ENCODE measurements around the gene TSTD2.

TSTD2 gene

DNA sequence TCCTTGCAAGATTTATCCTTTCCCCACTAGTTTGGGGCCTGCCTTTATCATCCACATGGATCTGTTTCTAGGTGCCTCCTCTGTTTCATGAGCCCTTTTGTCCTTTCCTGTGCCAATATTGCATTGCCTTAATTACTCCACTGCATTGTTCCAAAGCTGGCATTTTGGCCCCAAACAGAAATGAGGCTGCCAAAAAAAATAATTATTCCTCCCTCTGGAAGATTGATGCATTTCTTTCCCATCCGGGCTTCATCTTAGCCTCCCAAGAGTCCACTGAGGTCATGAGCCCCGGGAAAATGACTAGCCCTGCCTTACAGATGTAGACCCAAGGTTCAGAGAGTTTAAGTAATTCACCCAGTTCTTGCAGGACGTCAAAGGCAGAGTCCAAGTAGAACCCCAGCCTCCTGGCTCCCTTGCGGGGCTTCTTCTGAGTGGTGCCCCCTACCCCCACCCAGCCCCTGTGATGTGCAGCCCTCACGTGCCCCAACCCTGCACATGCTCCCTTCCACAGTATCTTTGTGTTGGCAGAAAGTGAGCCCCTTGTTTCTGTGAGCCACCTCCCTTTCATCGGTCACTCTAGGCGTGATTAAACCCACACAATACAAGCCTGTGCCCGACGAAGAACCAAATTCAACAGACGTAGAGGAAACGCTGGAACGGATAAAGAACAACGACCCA, 69.6 kb downstream of the TSTD2 start:
- DNase-seq, result no peak

DNA sequence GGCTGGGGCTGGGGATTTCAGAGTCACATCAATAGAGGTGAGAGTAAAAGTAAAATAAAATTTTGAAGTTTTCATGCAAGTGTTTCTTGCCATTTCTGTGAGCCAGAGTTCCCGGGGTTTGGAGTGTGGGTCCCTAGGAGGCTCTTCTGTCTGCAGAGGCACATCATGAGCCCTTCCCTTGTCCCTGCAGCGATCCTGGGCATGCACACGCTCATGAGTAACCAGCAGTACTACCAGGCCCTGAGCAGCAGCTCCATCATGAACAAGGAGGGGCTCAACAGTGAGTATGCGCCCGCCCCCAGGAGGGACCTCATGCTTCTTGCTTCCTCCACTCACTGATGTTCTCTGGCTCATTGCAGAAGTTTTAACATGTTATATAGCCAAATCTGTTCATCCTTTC, 70.6 kb downstream of the TSTD2 start:
- DNase-seq, result no peak

DNA sequence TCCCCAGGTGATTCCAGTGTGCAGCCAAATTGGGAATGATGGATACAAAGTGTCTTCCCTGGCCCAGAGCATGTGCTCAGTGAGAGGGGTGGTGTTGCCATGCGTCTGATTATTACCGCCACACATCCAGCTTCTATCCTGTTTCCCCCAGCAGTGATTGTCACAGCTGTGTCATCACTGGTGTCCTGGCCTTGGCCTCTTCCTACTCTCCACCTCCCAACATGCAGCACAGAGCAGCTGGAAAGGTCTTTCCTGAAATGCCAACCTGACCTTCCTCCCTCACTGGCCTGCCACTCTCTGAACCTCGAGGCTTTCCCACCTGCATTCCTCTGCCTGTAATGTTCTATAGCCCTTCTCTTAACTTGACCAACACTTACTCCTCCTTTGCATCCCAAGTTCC, 71.7 kb downstream of the TSTD2 start:
- no peak for DNase-seq

DNA sequence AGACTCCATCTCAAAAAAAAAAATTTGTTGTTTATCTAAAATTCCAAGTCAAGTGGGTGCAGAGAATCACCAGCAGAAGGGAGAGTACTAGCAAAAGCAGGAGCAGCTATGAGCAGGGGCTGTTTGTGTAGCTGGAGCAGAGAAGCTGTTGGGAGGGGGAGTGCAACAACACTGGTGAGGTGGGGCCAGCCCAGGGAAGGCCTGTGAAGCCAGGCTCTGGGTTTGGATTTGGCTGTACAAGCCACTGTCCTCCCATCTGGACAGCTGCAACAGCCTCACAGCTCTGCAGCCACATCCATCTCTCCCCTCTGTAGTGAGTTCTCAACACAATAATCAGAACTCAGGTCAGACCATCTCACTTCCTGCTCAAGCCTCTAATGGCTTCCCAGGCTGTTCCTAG, 72.3 kb downstream of the TSTD2 start:
- no peak for DNase-seq

DNA sequence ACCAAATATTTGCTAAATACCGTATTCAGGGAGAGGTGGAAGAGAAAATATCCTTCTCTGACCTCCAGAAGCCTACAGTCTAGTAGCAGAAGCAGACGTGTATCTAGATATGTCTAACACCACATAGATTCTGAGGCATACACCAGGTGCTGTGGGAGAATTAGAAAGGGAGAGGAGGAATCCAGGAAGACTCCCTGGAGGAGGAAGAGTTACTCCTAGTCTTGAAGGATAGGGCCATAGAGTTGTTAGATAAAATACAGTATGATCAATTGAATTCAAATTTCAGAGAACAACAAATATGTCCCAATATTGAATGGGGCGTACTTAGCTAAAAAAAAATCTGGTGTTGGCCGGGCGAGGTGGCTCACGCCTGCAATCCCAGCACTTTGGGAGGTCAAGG, 73.0 kb downstream of the TSTD2 start:
- no peak for DNase-seq

DNA sequence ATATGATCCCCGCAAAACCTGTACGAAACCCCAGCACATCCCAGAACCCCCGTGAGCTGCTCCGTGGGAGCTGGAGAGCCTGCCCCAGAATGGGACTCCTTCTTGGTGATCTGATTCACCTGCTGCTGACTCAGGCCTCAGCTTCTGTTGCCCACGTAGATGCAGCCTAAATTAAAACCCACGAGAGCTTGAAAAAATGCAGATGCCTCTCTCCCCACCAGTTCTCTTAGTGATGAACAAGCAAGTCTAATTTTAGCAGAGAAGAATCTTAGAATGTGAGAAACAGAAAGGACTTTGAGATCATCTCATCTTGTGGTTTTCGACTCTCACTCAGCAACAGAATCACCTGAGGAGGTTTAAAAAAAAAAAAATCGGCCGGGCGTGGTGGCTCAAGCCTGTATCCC, 74.1 kb downstream of the TSTD2 start:
- no peak for DNase-seq

DNA sequence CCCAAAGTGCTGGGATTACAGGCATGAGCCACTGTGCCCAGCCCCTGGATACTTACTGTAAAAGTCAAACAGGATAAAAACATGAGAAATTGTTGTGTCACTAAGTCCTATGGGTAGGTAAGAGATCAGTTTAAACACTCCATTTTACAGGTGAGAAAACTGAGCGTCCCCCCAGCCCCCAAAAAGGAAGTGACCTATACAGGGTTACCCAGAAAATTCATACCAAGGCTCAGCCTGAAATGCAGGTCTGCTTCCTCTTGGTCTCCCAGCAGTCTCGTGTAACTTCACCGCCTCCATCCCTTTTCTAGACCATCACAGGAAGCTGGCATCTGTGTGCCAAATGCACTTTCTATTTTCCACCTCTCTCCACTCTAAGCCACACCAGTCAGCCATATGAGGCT, 74.5 kb downstream of the TSTD2 start:
- DNase-seq, result no peak

DNA sequence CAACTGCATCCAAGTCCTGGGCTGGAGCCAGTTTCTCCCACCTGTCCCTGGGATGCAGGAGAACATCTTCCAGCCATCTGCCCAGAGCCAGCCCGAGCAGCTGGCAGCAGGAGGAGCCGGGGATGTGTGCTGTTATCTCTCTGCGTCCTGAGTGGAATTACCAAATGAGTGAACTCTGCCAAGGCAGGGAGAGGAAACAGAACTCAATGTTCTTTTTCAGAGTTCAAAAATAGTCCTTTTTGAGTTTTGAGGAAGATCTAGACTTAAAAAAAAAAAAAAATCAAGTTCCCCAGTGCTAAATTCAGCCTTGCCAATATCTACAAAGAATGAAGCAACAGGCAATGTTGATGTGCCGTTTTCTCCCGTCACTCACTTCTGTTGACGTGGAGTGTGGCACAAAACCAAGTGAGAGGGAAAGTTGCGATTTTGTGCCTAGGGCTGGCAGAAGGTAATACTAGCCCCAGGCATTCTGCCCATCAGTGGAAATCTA, 75.5 kb downstream of the TSTD2 start:
- no peak for DNase-seq

DNA sequence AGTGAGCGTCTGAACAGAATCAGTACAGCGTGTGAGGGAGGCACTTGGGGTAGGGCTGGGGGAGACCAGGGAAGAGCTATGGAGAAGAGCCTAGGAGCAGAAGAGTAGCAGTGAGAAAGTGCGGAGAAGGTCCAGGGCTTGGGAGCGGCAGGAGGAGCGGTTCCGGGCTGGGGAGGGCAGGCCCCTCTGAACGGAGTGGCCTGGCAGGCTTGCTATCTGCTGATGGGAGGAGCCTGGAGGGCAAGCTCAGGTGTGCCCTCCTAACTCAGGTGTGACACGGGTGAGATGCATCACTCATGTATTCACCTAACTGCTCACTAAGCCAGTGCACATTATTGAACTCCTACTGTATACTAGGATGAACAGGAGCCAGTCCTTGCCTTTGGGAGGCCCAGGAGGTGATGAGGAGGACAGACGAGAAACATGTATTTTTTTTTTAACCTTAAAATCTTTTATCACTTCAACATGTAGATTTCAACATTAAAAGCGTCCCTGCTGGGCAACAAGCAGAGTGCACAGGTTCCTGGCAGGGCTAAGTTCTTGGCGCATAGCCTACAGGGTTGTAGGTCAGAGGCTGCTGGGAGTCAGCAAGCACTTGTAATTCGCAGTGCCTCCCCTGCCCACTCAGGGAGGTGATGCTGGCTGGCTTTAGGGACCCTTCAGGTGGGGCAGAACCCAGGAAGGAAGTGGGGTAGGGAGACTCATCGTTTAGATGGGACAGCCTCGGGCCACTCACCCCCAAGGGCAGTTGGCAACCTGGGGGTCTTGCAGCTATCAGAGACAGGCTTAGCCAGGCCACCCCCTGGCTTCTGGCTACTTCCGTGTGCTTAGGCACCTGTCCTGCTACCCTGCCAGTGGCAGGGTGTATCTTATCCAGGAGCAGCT, 76.2 kb downstream of the TSTD2 start:
- no peak for DNase-seq

DNA sequence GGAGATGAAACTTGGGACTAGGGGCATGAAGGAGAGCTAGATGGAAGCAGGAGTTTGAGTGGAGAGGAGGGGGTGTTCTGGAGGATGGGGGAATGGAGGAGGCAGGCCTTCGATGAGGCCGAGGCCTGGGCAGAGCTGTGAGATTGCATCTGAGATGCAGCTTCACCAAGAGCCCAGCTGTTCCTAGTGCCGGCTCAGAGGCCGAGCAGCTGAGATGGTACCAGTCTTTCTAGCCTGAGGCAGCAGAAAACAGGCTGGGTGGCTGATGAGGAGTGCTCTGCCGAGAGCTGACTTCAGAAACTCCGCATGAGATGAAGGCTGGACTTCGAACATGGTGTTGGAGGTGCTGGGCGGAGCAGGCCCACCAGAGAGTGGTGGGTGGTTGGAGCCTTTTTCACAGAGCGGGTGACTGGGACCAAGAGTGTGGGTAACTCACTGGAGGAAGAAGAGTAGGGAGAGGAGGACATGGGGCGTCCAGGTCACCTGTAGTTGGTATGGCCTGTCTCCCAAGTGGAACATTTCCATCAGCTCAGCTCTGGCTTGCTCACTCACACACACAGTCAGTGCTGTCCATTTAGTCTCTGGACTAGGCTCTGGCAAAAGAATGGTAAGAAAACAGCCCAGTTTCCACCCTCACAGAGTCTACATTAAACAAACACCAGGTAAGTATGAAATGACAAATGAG, 77.0 kb downstream of the TSTD2 start:
- DNase-seq, result no peak

DNA sequence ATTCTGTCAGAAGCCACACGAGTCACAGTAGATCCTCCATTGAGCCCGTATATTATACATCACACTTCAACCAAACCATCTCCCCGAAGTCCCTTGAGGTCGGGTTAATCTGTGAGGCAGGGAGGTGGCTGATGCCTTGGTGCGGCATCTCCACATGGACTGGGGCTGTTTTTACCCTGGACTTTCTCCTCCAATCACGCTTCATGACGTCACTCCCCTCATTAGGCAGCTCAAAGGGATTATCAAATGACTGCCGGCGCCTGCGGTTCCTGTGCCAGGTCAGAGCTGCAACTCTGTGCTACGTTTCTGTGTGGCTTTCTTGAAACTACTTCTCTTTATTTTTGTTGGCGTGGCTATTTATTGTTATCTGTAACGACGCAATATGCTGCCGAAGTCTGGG, 78.0 kb downstream of the TSTD2 start:
- DNase-seq, result no peak

DNA sequence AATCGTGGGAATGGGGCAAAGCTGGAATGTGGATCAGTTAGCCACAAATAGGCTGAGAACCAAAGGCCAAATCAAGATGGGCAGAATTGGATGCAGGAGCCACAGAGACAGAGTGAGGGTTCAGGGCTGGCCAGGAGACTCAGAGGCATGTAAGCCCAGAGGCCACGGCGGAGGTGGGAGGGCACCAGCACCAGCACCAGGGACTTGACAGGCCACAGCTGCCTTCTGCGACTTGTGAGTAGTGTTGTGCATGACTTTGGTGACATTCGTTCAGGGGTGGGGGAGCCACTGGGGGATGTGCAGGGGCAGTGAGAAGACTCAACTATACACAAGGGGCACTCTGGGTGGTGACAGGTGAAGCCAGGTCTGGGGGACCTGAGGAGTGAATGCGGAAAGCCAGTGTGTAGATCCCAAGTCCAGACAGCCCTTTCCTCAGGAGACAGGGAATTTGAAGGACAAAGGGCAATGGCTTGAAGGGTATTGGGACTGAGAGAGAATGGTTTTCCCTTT, 78.5 kb downstream of the TSTD2 start:
- DNase-seq, result no peak

DNA sequence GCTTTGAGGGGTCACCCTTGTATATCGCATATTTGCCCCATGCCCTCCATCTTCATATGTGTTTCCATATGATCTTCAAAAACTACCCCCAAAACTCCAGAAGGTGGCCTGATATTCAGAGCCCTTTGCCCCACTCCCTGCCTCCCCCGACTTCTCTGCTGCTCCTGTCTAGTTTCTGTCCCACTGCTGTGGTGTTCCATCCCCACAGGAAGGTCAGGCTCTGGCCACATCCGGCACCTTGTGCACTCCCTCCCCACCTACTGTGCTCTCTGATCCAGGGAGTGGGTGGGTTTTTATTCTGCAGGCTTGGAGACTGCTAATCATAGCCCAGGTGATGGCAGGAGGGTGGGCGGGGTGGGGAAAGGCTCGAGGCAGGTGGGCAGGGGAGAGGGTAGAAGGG, 79.3 kb downstream of the TSTD2 start:
- no peak for DNase-seq

DNA sequence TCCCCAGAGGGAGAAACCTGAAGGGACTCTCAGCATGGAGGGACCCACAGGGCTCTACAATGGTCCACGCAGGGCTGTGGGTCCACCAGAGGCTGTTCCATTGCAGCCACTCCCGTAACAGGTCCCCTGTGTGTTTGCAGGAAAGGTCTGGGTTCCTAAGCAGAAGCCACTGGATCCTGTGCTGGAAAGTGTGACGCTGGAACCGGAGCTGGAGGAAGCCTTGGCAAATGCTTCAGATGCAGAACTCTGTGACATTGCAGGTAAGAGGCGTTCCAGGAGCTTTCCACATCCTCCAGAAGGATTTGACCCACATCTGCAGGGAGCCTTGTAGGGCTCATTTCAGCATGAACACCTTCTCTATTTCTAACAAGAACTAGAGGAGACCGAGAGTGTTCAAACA, 80.0 kb downstream of the TSTD2 start:
- no peak for DNase-seq

DNA sequence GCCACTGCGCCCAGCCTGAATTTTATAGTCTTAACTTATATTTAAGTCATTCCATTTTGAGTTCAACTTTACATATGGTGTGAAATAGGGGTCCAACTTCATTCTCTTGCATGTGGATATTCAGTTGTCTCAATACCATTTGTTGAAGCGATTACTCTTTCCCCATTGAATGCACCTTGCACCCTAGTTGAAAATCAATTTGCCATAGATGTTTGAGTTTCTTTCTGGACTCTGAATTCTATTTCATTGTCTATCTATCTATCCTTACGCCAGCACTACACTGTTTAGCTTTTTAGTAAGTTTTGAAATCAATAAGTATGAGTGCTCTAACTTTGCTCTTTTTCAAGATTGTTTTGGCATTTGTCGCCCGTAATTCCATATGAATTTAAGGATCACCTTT, 81.9 kb downstream of the TSTD2 start:
- no peak for DNase-seq

DNA sequence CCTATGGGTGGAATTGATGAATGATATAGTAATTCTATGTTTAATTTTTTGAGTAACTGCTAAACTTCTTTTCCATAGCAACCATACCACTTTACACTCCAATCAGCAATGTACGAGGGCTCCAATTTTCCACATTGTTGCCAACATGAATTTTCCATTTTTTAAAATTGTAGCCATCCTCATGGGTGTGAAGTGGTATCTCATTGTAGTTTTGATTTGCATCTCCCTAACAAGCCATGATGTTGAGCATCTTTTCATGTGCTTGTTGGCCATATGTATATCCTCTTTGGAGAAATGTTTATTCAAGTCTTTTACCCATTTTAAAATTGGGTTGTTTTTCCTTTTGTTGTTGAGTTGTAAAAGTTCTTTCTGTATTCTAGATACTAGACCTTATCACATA, 82.8 kb downstream of the TSTD2 start:
- no peak for DNase-seq

Data from right kidney (tissue), 1 donor.